ENCODE results near the gene DAGLA. TPM values are rescaled to one million over a fixed set of nuclear protein-coding genes. Genes with fewer than 3 reads are reported as not detected.

Gene DAGLA
- total RNA-seq, 1 donor from 2014 or later, result 4.8 TPM

DNA sequence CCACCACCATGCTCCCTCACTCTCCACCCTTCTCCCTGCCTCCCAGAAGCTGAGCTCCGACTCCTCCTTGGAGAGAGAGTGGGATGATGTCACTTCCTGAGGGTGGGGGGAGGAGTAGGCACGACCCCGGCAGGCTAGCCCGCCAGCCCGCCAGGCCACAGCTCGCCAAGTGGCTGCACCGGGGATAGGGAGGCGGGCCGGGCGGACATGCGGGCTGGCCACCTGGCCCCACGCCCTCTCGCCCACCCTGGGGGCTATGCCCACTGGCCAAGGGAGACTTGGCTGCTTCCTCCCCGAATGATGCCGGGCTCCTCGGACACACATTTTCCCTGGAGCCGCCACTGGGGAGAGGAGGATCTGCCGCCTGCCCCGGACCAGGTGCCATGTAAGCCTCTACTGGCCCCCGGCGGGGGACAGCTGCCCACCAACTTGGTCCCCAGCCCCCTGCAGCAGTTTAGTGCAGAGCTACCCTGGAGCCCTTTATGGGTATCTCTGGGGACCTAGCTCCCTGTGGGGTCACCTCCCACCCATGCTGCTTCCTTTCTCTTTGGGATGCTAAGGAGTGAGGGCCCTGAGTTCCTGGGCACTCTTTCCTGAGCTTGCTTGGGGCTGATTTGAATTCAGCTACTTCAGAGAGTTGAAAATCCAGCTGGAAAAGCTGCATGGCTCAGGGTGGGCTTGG is 38.6 kb downstream of the DAGLA start:
- Mint-ChIP-seq H3K9me3 (ENCODE audit: low read depth) (no peaks in the 10 kb centered on the region), H3K27me3 (ENCODE audit: low read depth) (no peaks in the 10 kb centered on the region), H3K36me3 (ENCODE audit: low read depth) (no peaks in the 10 kb centered on the region), H3K27ac (ENCODE audit: unreplicated experiment) (peak overlapping the region; percentile 87), H3K4me1 (ENCODE audit: low read depth) (peaks cover 22% of the 10 kb centered on the region), H3K4me3 (ENCODE audit: unreplicated experiment) (peak overlapping the region; percentile 78)
- DNase-seq (ENCODE audit: low spot score), result no peak
- TF ChIP-seq, protein P1, sequence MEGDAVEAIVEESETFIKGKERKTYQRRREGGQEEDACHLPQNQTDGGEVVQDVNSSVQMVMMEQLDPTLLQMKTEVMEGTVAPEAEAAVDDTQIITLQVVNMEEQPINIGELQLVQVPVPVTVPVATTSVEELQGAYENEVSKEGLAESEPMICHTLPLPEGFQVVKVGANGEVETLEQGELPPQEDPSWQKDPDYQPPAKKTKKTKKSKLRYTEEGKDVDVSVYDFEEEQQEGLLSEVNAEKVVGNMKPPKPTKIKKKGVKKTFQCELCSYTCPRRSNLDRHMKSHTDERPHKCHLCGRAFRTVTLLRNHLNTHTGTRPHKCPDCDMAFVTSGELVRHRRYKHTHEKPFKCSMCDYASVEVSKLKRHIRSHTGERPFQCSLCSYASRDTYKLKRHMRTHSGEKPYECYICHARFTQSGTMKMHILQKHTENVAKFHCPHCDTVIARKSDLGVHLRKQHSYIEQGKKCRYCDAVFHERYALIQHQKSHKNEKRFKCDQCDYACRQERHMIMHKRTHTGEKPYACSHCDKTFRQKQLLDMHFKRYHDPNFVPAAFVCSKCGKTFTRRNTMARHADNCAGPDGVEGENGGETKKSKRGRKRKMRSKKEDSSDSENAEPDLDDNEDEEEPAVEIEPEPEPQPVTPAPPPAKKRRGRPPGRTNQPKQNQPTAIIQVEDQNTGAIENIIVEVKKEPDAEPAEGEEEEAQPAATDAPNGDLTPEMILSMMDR (IDR thresholded peaks at IDR 0.05), result peak; percentile 23

DNA sequence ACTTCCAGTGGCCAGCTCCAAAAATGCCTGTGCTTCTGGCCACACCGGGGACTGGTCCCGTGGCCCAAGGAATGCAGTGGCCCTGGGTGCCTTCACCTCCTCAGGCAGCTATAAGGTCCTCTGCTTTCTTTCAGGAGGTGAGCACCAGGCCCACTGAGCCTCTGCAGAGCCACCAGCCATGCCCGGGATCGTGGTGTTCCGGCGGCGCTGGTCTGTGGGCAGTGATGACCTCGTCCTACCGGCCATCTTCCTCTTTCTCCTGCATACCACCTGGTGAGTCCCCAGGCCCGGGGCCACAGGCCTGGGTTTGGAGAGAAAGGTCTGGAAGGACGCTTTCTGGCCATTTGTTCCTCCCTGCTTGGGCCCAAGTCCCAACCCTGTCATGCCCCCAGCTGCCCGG is 39.8 kb downstream of the DAGLA start:
- Mint-ChIP-seq H3K36me3 (ENCODE audit: low read depth) (peaks cover 1% of the 10 kb centered on the region), H3K27me3 (ENCODE audit: low read depth) (no peaks in the 10 kb centered on the region), H3K27ac (ENCODE audit: unreplicated experiment) (no peak overlapping the region), H3K9me3 (ENCODE audit: low read depth) (no peaks in the 10 kb centered on the region), H3K4me3 (ENCODE audit: unreplicated experiment) (no peak overlapping the region), H3K4me1 (ENCODE audit: low read depth) (peaks cover 22% of the 10 kb centered on the region)
- no peak for DNase-seq (ENCODE audit: low spot score)
- TF ChIP-seq, protein P1 (IDR thresholded peaks at IDR 0.05), result no peak

DNA sequence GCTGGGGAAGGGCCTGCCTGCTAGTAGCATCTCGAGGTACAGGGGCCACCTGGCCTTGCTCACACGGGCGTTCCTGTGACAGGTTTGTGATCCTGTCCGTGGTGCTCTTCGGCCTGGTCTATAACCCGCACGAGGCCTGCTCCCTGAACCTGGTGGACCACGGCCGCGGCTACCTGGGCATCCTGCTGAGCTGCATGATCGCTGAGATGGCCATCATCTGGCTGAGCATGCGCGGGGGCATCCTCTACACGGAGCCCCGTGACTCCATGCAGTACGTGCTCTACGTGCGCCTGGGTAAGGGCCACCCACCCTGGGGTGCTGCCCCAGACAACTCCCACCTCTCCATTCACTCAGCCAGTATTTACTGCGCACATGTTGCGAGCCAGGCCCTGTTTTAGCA is 40.4 kb downstream of the DAGLA start:
- H3K27ac Mint-ChIP-seq (ENCODE audit: unreplicated experiment), result no peak overlapping the region
- H3K36me3 Mint-ChIP-seq (ENCODE audit: low read depth), result peaks cover 1% of the 10 kb centered on the region

DNA sequence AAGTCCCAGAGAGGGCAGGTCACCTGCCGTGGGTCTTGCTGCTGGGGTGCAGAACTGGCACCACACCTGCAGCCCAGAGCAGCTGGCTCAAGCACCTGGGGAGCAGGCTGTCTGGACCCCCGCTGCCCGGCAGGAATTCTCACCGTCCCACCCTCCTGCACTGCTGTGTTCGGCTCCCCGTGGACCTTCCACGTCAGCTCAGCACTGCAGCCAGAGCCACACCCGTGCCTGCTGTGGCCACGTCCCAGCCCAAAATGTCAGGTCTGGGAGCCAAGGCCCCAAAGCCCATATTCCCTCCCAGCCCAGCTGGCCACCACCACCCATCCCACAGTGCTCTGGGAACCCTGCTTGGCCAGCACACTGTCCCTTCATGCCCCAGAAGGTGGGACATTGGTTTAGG is 44.2 kb downstream of the DAGLA start:
- no peaks in the 10 kb centered on the region for H3K27me3 Mint-ChIP-seq (ENCODE audit: low read depth)
- TF ChIP-seq, protein P1 (IDR thresholded peaks at IDR 0.05), result no peak
- DNase-seq (ENCODE audit: low spot score), result no peak
- no peak overlapping the region for H3K4me3 Mint-ChIP-seq (ENCODE audit: unreplicated experiment)
- H3K36me3 Mint-ChIP-seq (ENCODE audit: low read depth), result peaks cover 7% of the 10 kb centered on the region
- H3K9me3 Mint-ChIP-seq (ENCODE audit: low read depth), result no peaks in the 10 kb centered on the region
- no peak overlapping the region for H3K27ac Mint-ChIP-seq (ENCODE audit: unreplicated experiment)
- peaks cover 14% of the 10 kb centered on the region for H3K4me1 Mint-ChIP-seq (ENCODE audit: low read depth)

More for the DNA sequence above, 40.4 kb downstream of the DAGLA start:
- Mint-ChIP-seq H3K4me1 (ENCODE audit: low read depth) (peaks cover 22% of the 10 kb centered on the region), H3K4me3 (ENCODE audit: unreplicated experiment) (no peak overlapping the region), H3K9me3 (ENCODE audit: low read depth) (no peaks in the 10 kb centered on the region), H3K27me3 (ENCODE audit: low read depth) (no peaks in the 10 kb centered on the region)
- TF ChIP-seq, protein P1 (IDR thresholded peaks at IDR 0.05), result no peak
- no peak for DNase-seq (ENCODE audit: low spot score)

DNA sequence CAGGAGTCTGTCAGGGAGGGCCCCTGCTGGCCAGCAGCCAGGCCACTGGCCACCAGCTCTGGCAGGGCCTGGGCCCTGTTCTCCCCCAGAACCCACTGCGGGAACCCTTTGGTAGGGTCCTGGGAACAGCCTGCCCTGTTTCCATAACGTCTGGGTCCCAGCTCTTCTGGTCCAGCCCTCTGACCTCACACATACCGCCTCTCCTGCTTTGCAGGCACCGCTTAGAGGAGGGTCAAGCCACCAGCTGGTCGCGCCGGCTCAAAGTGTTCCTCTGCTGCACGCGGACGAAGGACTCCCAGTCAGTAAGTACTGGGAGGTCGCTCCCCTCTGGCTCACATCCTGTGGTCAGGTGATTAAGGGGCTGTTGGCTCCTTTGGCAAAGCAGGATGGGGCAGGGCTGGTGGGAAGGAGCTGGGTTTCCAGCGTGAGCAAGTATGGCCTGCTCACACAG is 45.6 kb downstream of the DAGLA start:
- Mint-ChIP-seq H3K4me1 (ENCODE audit: low read depth) (peaks cover 17% of the 10 kb centered on the region), H3K36me3 (ENCODE audit: low read depth) (peaks cover 9% of the 10 kb centered on the region), H3K4me3 (ENCODE audit: unreplicated experiment) (no peak overlapping the region), H3K9me3 (ENCODE audit: low read depth) (no peaks in the 10 kb centered on the region), H3K27me3 (ENCODE audit: low read depth) (no peaks in the 10 kb centered on the region), H3K27ac (ENCODE audit: unreplicated experiment) (no peak overlapping the region)
- DNase-seq (ENCODE audit: low spot score), result no peak
- TF ChIP-seq, protein P1 (IDR thresholded peaks at IDR 0.05), result no peak
